ENCODE results near the gene SH3RF3.

Gene SH3RF3

GRCh38 chr2:109264595-109265328, 135.8 kb downstream of the SH3RF3 start:
- DNase-seq (ENCODE audit: low spot score), result peak; percentile 66

GRCh38 chr2:109265369-109265768, 136.4 kb downstream of the SH3RF3 start:
- no peak for DNase-seq (ENCODE audit: low spot score)

GRCh38 chr2:109265953-109266352, 136.9 kb downstream of the SH3RF3 start:
- DNase-seq (ENCODE audit: low spot score), result no peak

GRCh38 chr2:109266496-109266895, 137.5 kb downstream of the SH3RF3 start:
- DNase-seq (ENCODE audit: low spot score), result no peak

- no peak for DNase-seq (ENCODE audit: low spot score)
Observed at GRCh38 chr2:109266998-109267854, 138.2 kb downstream of the SH3RF3 start.

- no peak for DNase-seq (ENCODE audit: low spot score)
Observed at GRCh38 chr2:109268916-109269315, 139.9 kb downstream of the SH3RF3 start.

GRCh38 chr2:109269706-109270504, 140.9 kb downstream of the SH3RF3 start:
- no peak for DNase-seq (ENCODE audit: low spot score)

GRCh38 chr2:109270505-109271312, 141.7 kb downstream of the SH3RF3 start:
- no peak for DNase-seq (ENCODE audit: low spot score)

GRCh38 chr2:109271920-109272319, 142.9 kb downstream of the SH3RF3 start:
- DNase-seq (ENCODE audit: low spot score), result no peak

- DNase-seq (ENCODE audit: low spot score), result no peak
Observed at GRCh38 chr2:109272461-109272860, 143.5 kb downstream of the SH3RF3 start.

- no peak for DNase-seq (ENCODE audit: low spot score)
Observed at GRCh38 chr2:109275120-109276012, 146.4 kb downstream of the SH3RF3 start.

GRCh38 chr2:109277406-109277805, 148.4 kb downstream of the SH3RF3 start:
- no peak for DNase-seq (ENCODE audit: low spot score)

- DNase-seq (ENCODE audit: low spot score), result no peak
Observed at GRCh38 chr2:109279243-109279860, 150.3 kb downstream of the SH3RF3 start.

GRCh38 chr2:109280804-109281203, 151.8 kb downstream of the SH3RF3 start:
- DNase-seq (ENCODE audit: low spot score), result no peak

- DNase-seq (ENCODE audit: low spot score), result no peak
Observed at GRCh38 chr2:109282360-109282759, 153.4 kb downstream of the SH3RF3 start.

GRCh38 chr2:109282865-109283264, 153.9 kb downstream of the SH3RF3 start:
- no peak for DNase-seq (ENCODE audit: low spot score)

GRCh38 chr2:109284826-109285225, 155.8 kb downstream of the SH3RF3 start:
- DNase-seq (ENCODE audit: low spot score), result peak; percentile 64

- DNase-seq (ENCODE audit: low spot score), result no peak
Observed at GRCh38 chr2:109285244-109285651, 156.2 kb downstream of the SH3RF3 start.

- DNase-seq (ENCODE audit: low spot score), result no peak
Observed at GRCh38 chr2:109287413-109287812, 158.4 kb downstream of the SH3RF3 start.

- DNase-seq (ENCODE audit: low spot score), result no peak
Observed at GRCh38 chr2:109287838-109288237, 158.8 kb downstream of the SH3RF3 start.

All from AG08395 (cell line).